WERI-Rb-1 (cell line): ENCODE measurements around the gene NEK11.

Experiments
- DNase-seq: peaks from one replicate; pipeline ENCODE4 v3.0.0-alpha.2; 2020
- H3K27ac ChIP-seq: fragments of 250-450 bp; sonication (Bioruptor Pico); 2 replicates; pipeline ENCODE4 v1.5.1; 2020; ENCODE audit warnings: mild to moderate bottlenecking, moderate library complexity
- H3K27me3 ChIP-seq: fragments of 250-450 bp; sonication (Bioruptor Pico); 2 replicates; pipeline ENCODE4 v1.5.1; 2021; ENCODE audit warnings: mild to moderate bottlenecking, low read depth, moderate library complexity; ENCODE audit not compliant: insufficient read depth, severe bottlenecking
- H3K36me3 ChIP-seq: fragments of 250-450 bp; sonication (Bioruptor Pico); 2 replicates; pipeline ENCODE4 v1.5.1; 2020; ENCODE audit warnings: mild to moderate bottlenecking, moderate library complexity
- H3K4me3 ChIP-seq: 2 replicates; pipeline ENCODE4 v1.5.1; 2011; ENCODE audit warnings: low read depth, mild to moderate bottlenecking, control low read depth, low read length
- H3K9me3 ChIP-seq: fragments of 250-450 bp; sonication (Bioruptor Pico); 2 replicates; pipeline ENCODE4 v1.5.1; 2021; ENCODE audit warnings: mild to moderate bottlenecking, moderate library complexity; ENCODE audit not compliant: severe bottlenecking
- CTCF ChIP-seq: IDR thresholded peaks from 2 replicates; pipeline ENCODE4 v1.5.1; 2011; ENCODE audit warnings: low read depth, mild to moderate bottlenecking, control low read depth, inconsistent platforms, low read length

Gene NEK11

GRCh38 chr3:131349946-131350347 lies 323.3 kb downstream of the NEK11 start:
- Histone ChIP-seq H3K27ac (no peak overlapping the region), H3K9me3 (no peaks in the 10 kb centered on the region), H3K27me3 (no peaks in the 10 kb centered on the region), H3K4me3 (no peak overlapping the region), H3K36me3 (no peaks in the 10 kb centered on the region)
- DNase-seq, result no peak
- TF ChIP-seq CTCF, result no peak

DNA sequence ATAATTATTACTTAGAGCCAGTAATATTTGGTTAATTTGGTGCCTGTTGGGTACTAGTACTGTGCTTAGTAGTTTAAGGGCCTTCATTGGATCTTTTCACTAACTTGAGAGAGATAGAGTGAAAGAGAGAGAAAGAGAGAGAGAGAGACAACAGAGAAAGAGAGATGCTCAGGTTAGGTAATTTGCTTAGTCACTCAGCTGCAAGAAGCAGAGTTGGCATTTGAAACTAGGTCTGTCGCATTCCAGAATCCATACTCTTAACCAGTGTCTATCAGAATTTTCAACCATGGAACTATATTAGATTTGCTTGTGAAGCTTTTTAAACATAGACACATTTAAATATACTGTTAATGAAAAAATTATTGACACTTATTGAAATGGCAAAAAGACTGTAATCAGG lies 323.8 kb downstream of the NEK11 start:
- no peak for DNase-seq
- TF ChIP-seq CTCF, result no peak
- no peaks in the 10 kb centered on the region for H3K36me3 ChIP-seq
- no peak overlapping the region for H3K27ac ChIP-seq
- H3K9me3 ChIP-seq, result no peaks in the 10 kb centered on the region
- no peaks in the 10 kb centered on the region for H3K27me3 ChIP-seq
- H3K4me3 ChIP-seq, result no peak overlapping the region

- TF ChIP-seq CTCF, result no peak
- no peak for DNase-seq
- Histone ChIP-seq H3K4me3 (no peak overlapping the region), H3K9me3 (no peaks in the 10 kb centered on the region), H3K27ac (no peak overlapping the region), H3K27me3 (no peaks in the 10 kb centered on the region), H3K36me3 (no peaks in the 10 kb centered on the region)
These were observed 326.6 kb downstream of the NEK11 start for GRCh38 chr3:131353016-131353877.

- Histone ChIP-seq H3K27ac (no peak overlapping the region), H3K4me3 (no peak overlapping the region), H3K27me3 (no peaks in the 10 kb centered on the region), H3K36me3 (no peaks in the 10 kb centered on the region), H3K9me3 (no peaks in the 10 kb centered on the region)
- no peak for DNase-seq
- TF ChIP-seq CTCF, result no peak
These were observed 327.3 kb downstream of the NEK11 start for GRCh38 chr3:131353986-131354385.

DNA sequence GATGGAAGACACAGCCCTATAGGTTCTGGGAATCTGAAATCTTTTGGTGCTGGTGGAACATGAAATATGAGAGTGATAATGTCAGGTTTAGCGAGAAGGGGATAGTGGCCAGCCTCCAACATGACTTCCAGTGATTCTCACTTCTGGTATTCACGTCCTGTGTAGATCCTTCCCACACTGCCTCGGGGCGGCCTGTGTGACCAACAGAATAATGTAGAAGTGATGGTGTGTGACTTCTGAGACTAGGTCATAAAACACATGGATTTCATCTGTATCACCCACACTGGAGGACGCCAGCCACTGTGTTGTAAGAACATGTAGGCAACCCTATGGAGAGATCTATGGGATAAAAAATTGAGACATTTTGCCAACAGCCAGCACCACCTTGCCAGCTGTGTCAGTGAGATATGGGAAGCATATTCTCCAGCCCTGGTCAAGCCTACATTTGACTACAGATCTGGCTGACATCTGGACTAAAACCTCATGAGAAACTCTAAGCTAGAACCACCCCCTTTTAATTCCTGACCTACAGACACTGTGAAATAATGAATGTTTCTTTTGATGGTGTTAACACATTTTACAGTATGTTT lies 329.4 kb downstream of the NEK11 start:
- no peaks in the 10 kb centered on the region for H3K27me3 ChIP-seq
- H3K36me3 ChIP-seq, result no peaks in the 10 kb centered on the region
- H3K27ac ChIP-seq, result no peak overlapping the region
- TF ChIP-seq CTCF, result no peak
- DNase-seq, result no peak
- no peaks in the 10 kb centered on the region for H3K9me3 ChIP-seq
- H3K4me3 ChIP-seq, result no peak overlapping the region
